DOHH2 (cell line): Measurements from ENCODE around the gene ALDH4A1.

ENCODE experiments used
- H3F3A ChIP-seq: fragments of 200-600 bp; sonication (generic), shearing (Covaris generic); 2 replicates; pipeline ENCODE4 v1.6.0; 2016; ENCODE audit warnings: antibody characterized with exemption, mild to moderate bottlenecking; ENCODE audit not compliant: control insufficient read depth, insufficient read depth
- H3K27ac ChIP-seq: fragments of 200-600 bp; sonication (generic); 2 replicates; pipeline ENCODE4 v1.5.1; 2014; ENCODE audit warnings: low read depth, mild to moderate bottlenecking, low read length, moderate library complexity
- H3K27me3 ChIP-seq: fragments of 200-600 bp; sonication (generic); 2 replicates; pipeline ENCODE4 v1.6.1; 2014; ENCODE audit warnings: mild to moderate bottlenecking, low read length, mixed read lengths; ENCODE audit not compliant: control insufficient read depth
- H3K36me3 ChIP-seq: fragments of 200-600 bp; sonication (generic); 2 replicates; pipeline ENCODE4 v1.6.1; 2014; ENCODE audit warnings: mild to moderate bottlenecking, low read length, moderate library complexity, mixed read lengths; ENCODE audit not compliant: control insufficient read depth
- H3K4me1 ChIP-seq: fragments of 200-600 bp; sonication (generic); 2 replicates; pipeline ENCODE4 v1.6.1; 2014; ENCODE audit warnings: mild to moderate bottlenecking, low read length, mixed read lengths; ENCODE audit not compliant: control insufficient read depth
- H3K4me2 ChIP-seq: fragments of 200-600 bp; sonication (generic); 2 replicates; pipeline ENCODE4 v1.6.0; 2014; ENCODE audit warnings: mild to moderate bottlenecking, low read length, moderate library complexity
- H3K4me3 ChIP-seq: fragments of 200-600 bp; sonication (generic); 2 replicates; pipeline ENCODE4 v1.5.1; 2014; ENCODE audit warnings: mild to moderate bottlenecking, low read length, mixed read lengths
- H3K79me2 ChIP-seq: fragments of 200-600 bp; sonication (generic); 2 replicates; pipeline ENCODE4 v1.6.1; 2014; ENCODE audit warnings: mild to moderate bottlenecking, low read length, mixed read lengths; ENCODE audit not compliant: control insufficient read depth
- H3K9me2 ChIP-seq: fragments of 200-600 bp; sonication (generic); replicated peaks from 2 replicates; pipeline ENCODE4 v1.6.1; 2014; ENCODE audit warnings: mild to moderate bottlenecking, low read length, mixed read lengths; ENCODE audit not compliant: control insufficient read depth
- H3K9me3 ChIP-seq: fragments of 200-600 bp; sonication (generic); 2 replicates; pipeline ENCODE4 v1.6.1; 2014; ENCODE audit warnings: antibody characterized with exemption, low read length, mixed read lengths; ENCODE audit not compliant: control insufficient read depth, insufficient read depth
- H4K20me1 ChIP-seq: fragments of 200-600 bp; sonication (generic); 2 replicates; pipeline ENCODE4 v1.6.0; 2014; ENCODE audit warnings: low read depth, mild to moderate bottlenecking, antibody characterized with exemption, low read length, moderate library complexity; ENCODE audit not compliant: control insufficient read depth, insufficient read depth
- CTCF ChIP-seq: fragments of 200-600 bp; sonication (generic); IDR thresholded peaks from one replicate; pipeline ENCODE4 v1.5.1; 2014; ENCODE audit warnings: antibody characterized with exemption, mild to moderate bottlenecking, low read depth, low read length; ENCODE audit not compliant: poor library complexity, severe bottlenecking
- EZH2phosphoT487 ChIP-seq: fragments of 200-600 bp; sonication (generic); IDR thresholded peaks from 2 replicates; pipeline ENCODE4 v1.6.1; 2017; ENCODE audit warnings: borderline replicate concordance, mild to moderate bottlenecking, antibody characterized with exemption, low read length, moderate library complexity, mixed read lengths

Gene ALDH4A1

GRCh38 chr1:18943162-18943561 is 40.8 kb upstream of the ALDH4A1 start:
- H3K79me2 ChIP-seq, result no peaks in the 10 kb centered on the region
- no peaks in the 10 kb centered on the region for H3K36me3 ChIP-seq
- no peak overlapping the region for H3K4me2 ChIP-seq
- H3K9me2 ChIP-seq, result no peaks in the 10 kb centered on the region
- no peaks in the 10 kb centered on the region for H3F3A ChIP-seq
- no peaks in the 10 kb centered on the region for H3K9me3 ChIP-seq
- no peaks in the 10 kb centered on the region for H3K4me1 ChIP-seq
- H3K27me3 ChIP-seq, result no peaks in the 10 kb centered on the region
- no peak for TF ChIP-seq CTCF
- no peak for TF ChIP-seq EZH2phosphoT487
- no peak overlapping the region for H3K27ac ChIP-seq
- H4K20me1 ChIP-seq, result no peaks in the 10 kb centered on the region
- no peak overlapping the region for H3K4me3 ChIP-seq

GRCh38 chr1:18942340-18942739 is 40.0 kb upstream of the ALDH4A1 start:
- Histone ChIP-seq H3K27me3 (no peaks in the 10 kb centered on the region), H3K4me3 (no peak overlapping the region), H3K9me2 (no peaks in the 10 kb centered on the region), H3F3A (no peaks in the 10 kb centered on the region), H3K9me3 (no peaks in the 10 kb centered on the region), H3K36me3 (no peaks in the 10 kb centered on the region), H3K4me2 (no peak overlapping the region), H3K4me1 (no peaks in the 10 kb centered on the region), H4K20me1 (no peaks in the 10 kb centered on the region), H3K27ac (no peak overlapping the region), H3K79me2 (no peaks in the 10 kb centered on the region)
- TF ChIP-seq EZH2phosphoT487 (no peak), CTCF (no peak)

- no peaks in the 10 kb centered on the region for H3K9me2 ChIP-seq
- no peak overlapping the region for H3K27ac ChIP-seq
- no peaks in the 10 kb centered on the region for H3K27me3 ChIP-seq
- no peaks in the 10 kb centered on the region for H3K36me3 ChIP-seq
- no peak overlapping the region for H3K4me3 ChIP-seq
- TF ChIP-seq CTCF (no peak), EZH2phosphoT487 (no peak)
- H3K4me2 ChIP-seq, result no peak overlapping the region
- H3K79me2 ChIP-seq, result no peaks in the 10 kb centered on the region
- no peaks in the 10 kb centered on the region for H4K20me1 ChIP-seq
- no peaks in the 10 kb centered on the region for H3F3A ChIP-seq
- no peaks in the 10 kb centered on the region for H3K9me3 ChIP-seq
- H3K4me1 ChIP-seq, result no peaks in the 10 kb centered on the region
These were observed 39.1 kb upstream of the ALDH4A1 start for GRCh38 chr1:18941221-18942141.
